ENCODE results near the gene NUCKS1.

GRCh38 chr1:205783433-205783795 is 33.4 kb upstream of the NUCKS1 start:
- TF ChIP-seq POLR2A (IDR thresholded peaks at IDR 0.05; ENCODE audit: low read depth, low read length) (no peak), POLR2AphosphoS5 (IDR thresholded peaks at IDR 0.05; ENCODE audit: low read depth, low read length) (no peak)

Measured in GM12892 (cell line).